Epithelial cell of prostate (primary cell): ENCODE data around the gene SDHA.

Source experiments
- DNase-seq: peaks from one replicate; pipeline ENCODE4 v3.0.0-alpha.2; 2011; ENCODE audit warnings: low read depth, low spot score
- H3K27ac ChIP-seq: fragments of 450-650 bp; 2 replicates; pipeline ENCODE4 v1.5.1; 2017; ENCODE audit warnings: mild to moderate bottlenecking

The SDHA gene

GRCh38 chr5:185095-186070 lies 32.7 kb upstream of the SDHA start:
- DNase-seq = no peak

GRCh38 chr5:186091-187041 lies 31.8 kb upstream of the SDHA start:
- no peak for DNase-seq
- no peak overlapping the region for H3K27ac ChIP-seq

More at GRCh38 chr5:185095-186070, 32.7 kb upstream of the SDHA start:
- H3K27ac ChIP-seq = no peak overlapping the region

GRCh38 chr5:187042-187431 lies 31.1 kb upstream of the SDHA start:
- H3K27ac ChIP-seq = no peak overlapping the region
- DNase-seq = no peak

GRCh38 chr5:187617-188451 lies 30.3 kb upstream of the SDHA start:
- no peak overlapping the region for H3K27ac ChIP-seq
- no peak for DNase-seq

GRCh38 chr5:188488-189481 lies 29.3 kb upstream of the SDHA start:
- no peak overlapping the region for H3K27ac ChIP-seq
- DNase-seq = peak; percentile 26

GRCh38 chr5:189486-189885 lies 28.6 kb upstream of the SDHA start:
- no peak overlapping the region for H3K27ac ChIP-seq
- no peak for DNase-seq

GRCh38 chr5:189976-190365 lies 28.1 kb upstream of the SDHA start:
- no peak for DNase-seq

GRCh38 chr5:190366-191035 lies 27.6 kb upstream of the SDHA start:
- H3K27ac ChIP-seq = no peak overlapping the region
- DNase-seq = no peak

More at GRCh38 chr5:189976-190365, 28.1 kb upstream of the SDHA start:
- H3K27ac ChIP-seq = no peak overlapping the region

- no peak within 1 kb of the TSS for H3K27ac ChIP-seq
- no peak for DNase-seq
Measured at GRCh38 chr5:191036-191948, 26.8 kb upstream of the SDHA start, which contains the start of gene LRRC14B. LRRC14B (plus strand) TSS chr5:191495; CDS start chr5:191539, 44 bp downstream.

GRCh38 chr5:191949-192690 lies 26.0 kb upstream of the SDHA start:
- no peak for DNase-seq
- H3K27ac ChIP-seq = no peak overlapping the region

- no peak overlapping the region for H3K27ac ChIP-seq
- no peak for DNase-seq
Measured at GRCh38 chr5:192691-192969, 25.5 kb upstream of the SDHA start.

GRCh38 chr5:192970-193831 lies 24.9 kb upstream of the SDHA start:
- H3K27ac ChIP-seq = no peak overlapping the region
- DNase-seq = no peak

- no peak overlapping the region for H3K27ac ChIP-seq
- no peak for DNase-seq
Measured at GRCh38 chr5:194102-194501, 24.0 kb upstream of the SDHA start.

GRCh38 chr5:194603-195209 lies 23.4 kb upstream of the SDHA start:
- DNase-seq = no peak
- no peak overlapping the region for H3K27ac ChIP-seq

GRCh38 chr5:195401-196160 lies 22.5 kb upstream of the SDHA start:
- no peak for DNase-seq
- H3K27ac ChIP-seq = no peak overlapping the region
